ENCODE results near the gene ADSL. TPM values are rescaled to one million over a fixed set of nuclear protein-coding genes. Genes with fewer than 3 reads are reported as not detected.

Gene ADSL
- total RNA-seq, 1 donor = 106 TPM

DNA sequence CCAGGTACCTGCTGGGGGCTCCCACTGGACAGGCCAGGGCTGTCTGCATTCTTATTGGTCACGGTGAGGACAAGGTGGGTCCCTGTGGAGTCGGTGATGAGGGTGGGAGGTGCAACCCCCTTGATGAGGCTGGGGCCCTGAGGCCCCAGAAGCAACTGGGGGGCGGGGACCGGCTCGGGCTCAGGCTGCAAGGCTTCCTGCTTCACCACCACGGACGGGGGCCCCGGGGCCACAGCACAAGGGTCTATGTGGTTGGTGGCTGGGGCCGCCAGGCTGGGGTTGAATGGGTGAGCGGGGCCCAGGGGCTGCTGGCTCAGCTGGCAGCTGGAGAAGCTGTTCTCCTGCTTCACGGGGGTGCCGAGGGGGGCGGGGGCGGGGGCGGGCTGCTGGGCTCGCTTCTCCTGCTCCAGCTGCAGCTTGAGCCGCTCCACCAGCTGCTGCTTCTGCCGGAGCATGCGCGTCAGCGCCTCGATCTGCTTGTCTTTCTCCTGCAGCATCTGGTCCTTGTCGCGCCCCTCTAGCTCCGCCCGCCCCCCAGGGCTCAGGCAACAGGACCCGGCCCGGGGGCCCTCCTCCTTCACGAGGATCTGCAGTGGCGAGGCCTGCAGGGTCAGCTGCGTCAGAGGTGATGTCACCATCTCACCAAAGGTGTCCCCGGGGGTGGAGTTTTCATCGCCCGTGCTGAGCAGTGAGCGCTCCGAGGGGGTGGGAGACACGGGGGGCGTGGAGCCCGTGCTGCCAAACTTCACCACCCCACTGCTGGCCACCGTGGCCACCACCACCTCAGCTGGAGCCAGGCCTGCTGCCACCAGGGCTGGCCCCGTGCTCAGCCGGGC is 72.3 kb downstream of the ADSL start:
- peak; percentile 51 for DNase-seq (ENCODE audit: low read depth)
- TF ChIP-seq, protein P1, sequence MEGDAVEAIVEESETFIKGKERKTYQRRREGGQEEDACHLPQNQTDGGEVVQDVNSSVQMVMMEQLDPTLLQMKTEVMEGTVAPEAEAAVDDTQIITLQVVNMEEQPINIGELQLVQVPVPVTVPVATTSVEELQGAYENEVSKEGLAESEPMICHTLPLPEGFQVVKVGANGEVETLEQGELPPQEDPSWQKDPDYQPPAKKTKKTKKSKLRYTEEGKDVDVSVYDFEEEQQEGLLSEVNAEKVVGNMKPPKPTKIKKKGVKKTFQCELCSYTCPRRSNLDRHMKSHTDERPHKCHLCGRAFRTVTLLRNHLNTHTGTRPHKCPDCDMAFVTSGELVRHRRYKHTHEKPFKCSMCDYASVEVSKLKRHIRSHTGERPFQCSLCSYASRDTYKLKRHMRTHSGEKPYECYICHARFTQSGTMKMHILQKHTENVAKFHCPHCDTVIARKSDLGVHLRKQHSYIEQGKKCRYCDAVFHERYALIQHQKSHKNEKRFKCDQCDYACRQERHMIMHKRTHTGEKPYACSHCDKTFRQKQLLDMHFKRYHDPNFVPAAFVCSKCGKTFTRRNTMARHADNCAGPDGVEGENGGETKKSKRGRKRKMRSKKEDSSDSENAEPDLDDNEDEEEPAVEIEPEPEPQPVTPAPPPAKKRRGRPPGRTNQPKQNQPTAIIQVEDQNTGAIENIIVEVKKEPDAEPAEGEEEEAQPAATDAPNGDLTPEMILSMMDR (IDR thresholded peaks at IDR 0.05; ENCODE audit: insufficient read depth, low read depth, low read length) = no peak
- H3K4me3 ChIP-seq (ENCODE audit: low read depth, low read length) = no peak overlapping the region

- no peak overlapping the region for H3K4me3 ChIP-seq (ENCODE audit: low read depth, low read length)
- no peak for DNase-seq (ENCODE audit: low read depth)
- TF ChIP-seq, protein P1 (IDR thresholded peaks at IDR 0.05; ENCODE audit: insufficient read depth, low read depth, low read length) = no peak
Observed at GRCh38 chr22:40419718-40420117, 73.4 kb downstream of the ADSL start.

DNA sequence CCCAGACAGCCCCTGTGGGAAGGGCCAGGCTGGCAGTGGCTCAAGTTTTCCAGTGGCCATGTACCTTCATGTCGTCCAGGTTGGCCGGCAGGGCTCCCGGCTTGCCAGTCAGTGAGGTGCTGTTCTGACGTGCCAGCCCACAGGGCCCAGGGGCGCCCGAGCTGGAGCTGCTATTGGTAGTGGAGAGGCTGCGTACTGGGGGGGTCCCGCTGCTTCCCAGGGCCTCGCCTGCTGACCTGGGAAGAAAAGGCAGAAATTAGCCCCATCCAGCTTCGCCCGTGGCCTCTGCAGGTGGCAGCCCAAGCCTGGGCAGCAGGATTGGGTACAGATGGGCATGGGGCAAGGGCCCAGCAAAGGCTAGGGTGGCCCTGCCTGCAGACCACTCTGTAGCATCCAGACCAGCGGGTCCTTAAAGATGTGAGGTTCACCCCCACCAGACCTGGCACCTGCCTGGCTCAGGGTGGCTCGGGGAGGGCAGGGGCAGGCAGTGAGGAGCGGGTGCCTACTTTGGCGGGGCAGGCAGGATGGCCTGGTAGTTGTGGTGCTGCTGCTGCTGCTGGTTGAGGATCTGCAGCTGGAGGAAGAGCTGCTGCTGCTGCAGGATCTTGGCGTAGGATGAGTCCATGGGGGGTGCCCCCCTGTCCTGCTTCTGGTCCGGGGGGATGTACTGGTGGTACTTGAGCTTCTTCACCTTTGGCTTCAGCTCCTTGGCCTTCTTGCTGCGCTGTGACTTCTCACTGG is 74.2 kb downstream of the ADSL start:
- no peak overlapping the region for H3K4me3 ChIP-seq (ENCODE audit: low read depth, low read length)
- TF ChIP-seq, protein P1 (IDR thresholded peaks at IDR 0.05; ENCODE audit: insufficient read depth, low read depth, low read length) = no peak
- DNase-seq (ENCODE audit: low read depth) = no peak

- TF ChIP-seq, protein P1 (IDR thresholded peaks at IDR 0.05; ENCODE audit: insufficient read depth, low read depth, low read length) = no peak
- no peak for DNase-seq (ENCODE audit: low read depth)
- H3K4me3 ChIP-seq (ENCODE audit: low read depth, low read length) = no peak overlapping the region
Observed at GRCh38 chr22:40421082-40421350, 74.7 kb downstream of the ADSL start.

GRCh38 chr22:40421941-40422340 is 75.6 kb downstream of the ADSL start:
- no peak overlapping the region for H3K4me3 ChIP-seq (ENCODE audit: low read depth, low read length)
- TF ChIP-seq, protein P1 (IDR thresholded peaks at IDR 0.05; ENCODE audit: insufficient read depth, low read depth, low read length) = no peak
- DNase-seq (ENCODE audit: low read depth) = no peak

DNA sequence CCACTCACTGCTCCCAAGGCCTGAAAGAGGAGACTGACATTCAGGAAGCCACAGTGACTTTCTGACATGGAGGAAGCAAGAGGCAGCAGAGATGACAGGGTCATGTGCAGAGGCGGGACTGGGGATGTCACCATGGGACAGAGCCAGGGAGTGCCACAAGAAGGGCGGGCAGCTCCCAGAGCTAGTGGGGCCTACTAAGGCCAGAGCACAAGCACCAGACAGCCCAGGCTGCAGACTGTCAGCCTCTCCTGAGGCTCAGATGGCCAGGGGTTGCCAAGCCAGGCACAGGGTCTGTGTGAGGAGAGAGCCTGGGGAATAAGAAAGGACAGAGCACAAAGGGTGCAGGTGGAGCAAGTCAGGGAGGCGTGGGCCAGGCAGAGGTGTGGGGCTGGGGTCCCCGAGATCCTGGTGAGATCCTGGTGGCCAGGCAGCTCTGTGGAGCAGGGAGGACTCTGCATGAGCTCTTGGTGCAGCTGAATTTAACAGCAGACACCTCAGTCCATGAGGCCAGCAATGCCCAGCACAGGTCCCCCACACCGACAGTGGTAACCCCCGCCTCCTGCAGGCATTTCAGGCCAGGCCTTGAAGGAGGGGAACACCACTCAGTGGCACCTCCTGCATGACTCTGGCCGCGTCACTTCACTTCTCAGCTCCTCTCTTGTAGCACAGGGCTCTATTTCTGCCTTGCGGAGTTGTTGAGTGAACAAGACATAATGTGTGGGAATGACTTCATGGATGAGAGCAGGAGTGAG is 76.4 kb downstream of the ADSL start:
- no peak for DNase-seq (ENCODE audit: low read depth)
- TF ChIP-seq, protein P1 (IDR thresholded peaks at IDR 0.05; ENCODE audit: insufficient read depth, low read depth, low read length) = no peak
- H3K4me3 ChIP-seq (ENCODE audit: low read depth, low read length) = no peak overlapping the region

Measured in fibroblast of villous mesenchyme (primary cell).